Thoracic aorta (tissue), 2 donors: ENCODE data around the gene GORASP2. TPM values are rescaled to one million over a fixed set of nuclear protein-coding genes. Genes with fewer than 3 reads are reported as not detected.

ENCODE experiments used
- ATAC-seq: fragments of 150-250 bp; one replicate; pipeline ENCODE4 v1.8.0; 2017; ENCODE audit warnings: low read depth; ENCODE audit not compliant: insufficient number of reproducible peaks, low FRiP score
- DNase-seq: peaks from one replicate; pipeline ENCODE4 v3.0.0-alpha.2; 2020; ENCODE audit warnings: low spot score
- H3K27ac ChIP-seq, 2 donors: fragments of 200-600 bp; sonication (generic); 1 replicate in 1 of 2; 2 replicates in 1 of 2; pipeline ENCODE4 v1.5.1; 2016; ENCODE audit warnings: mild to moderate bottlenecking in 2 of 2, moderate library complexity in 2 of 2
- H3K27me3 ChIP-seq: fragments of 200-600 bp; sonication (generic); replicated peaks from 2 replicates; pipeline ENCODE4 v1.6.0; 2016; ENCODE audit warnings: mild to moderate bottlenecking; ENCODE audit not compliant: insufficient read depth
- H3K36me3 ChIP-seq: fragments of 200-600 bp; sonication (generic); one replicate; pipeline ENCODE4 v1.5.1; 2016
- H3K4me1 ChIP-seq, 2 donors: fragments of 200-600 bp; sonication (generic); 1 replicate in 1 of 2; 2 replicates in 1 of 2; pipeline versions ENCODE4 v1.5.1 to v1.6.0; 2016; ENCODE audit warnings: low read depth in 2 of 2, mild to moderate bottlenecking in 1 of 2; ENCODE audit not compliant: control insufficient read depth in 1 of 2
- H3K4me3 ChIP-seq: fragments of 200-600 bp; sonication (generic); 2 replicates; pipeline ENCODE4 v1.5.1; 2016; ENCODE audit warnings: mild to moderate bottlenecking
- H3K9me3 ChIP-seq: fragments of 200-600 bp; sonication (generic); 2 replicates; pipeline ENCODE4 v1.5.1; 2016
- CTCF ChIP-seq: fragments of 200-600 bp; sonication (generic); IDR thresholded peaks from one replicate; pipeline ENCODE4 v1.5.1; 2019; ENCODE audit warnings: antibody characterized with exemption
- total RNA-seq, 2 donors: library from RNA; depleted of rRNA; stranded (reverse); fragments of >200 nt; gene quantifications; one replicate each; pipeline versions ENCODE4 v1.1.0 to v1.2.3, GENCODE V29; 2016

GORASP2 gene
- total RNA-seq, 2 donors from 2014 or later: 46.3 to 50.9 TPM

DNA sequence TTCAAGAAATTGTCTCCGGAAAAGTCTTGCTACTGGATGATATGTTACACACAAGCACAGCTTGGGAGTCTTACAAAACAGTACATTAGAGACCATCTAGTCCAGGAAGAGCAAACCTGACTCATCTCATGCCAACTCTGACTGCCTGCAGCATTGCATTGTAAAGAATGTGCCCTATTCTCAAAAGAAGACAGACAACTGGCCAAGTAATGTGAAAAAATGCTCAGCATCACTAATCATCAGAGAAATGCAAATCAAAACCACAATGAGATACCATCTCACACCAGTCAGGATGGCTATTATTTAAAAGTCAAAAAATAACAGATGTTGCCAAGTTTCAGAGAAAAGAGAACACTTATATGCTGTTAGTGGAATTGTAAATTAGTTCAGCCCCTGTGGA, 42.7 kb upstream of the GORASP2 start:
- Histone ChIP-seq H3K4me1 (no peaks in the 10 kb centered on the region), H3K9me3 (no peaks in the 10 kb centered on the region), H3K36me3 (no peaks in the 10 kb centered on the region), H3K27me3 (no peaks in the 10 kb centered on the region), H3K27ac (no peak overlapping the region), H3K4me3 (no peak overlapping the region)
- no peak for ATAC-seq
- TF ChIP-seq CTCF: no peak
- no peak for DNase-seq

DNA sequence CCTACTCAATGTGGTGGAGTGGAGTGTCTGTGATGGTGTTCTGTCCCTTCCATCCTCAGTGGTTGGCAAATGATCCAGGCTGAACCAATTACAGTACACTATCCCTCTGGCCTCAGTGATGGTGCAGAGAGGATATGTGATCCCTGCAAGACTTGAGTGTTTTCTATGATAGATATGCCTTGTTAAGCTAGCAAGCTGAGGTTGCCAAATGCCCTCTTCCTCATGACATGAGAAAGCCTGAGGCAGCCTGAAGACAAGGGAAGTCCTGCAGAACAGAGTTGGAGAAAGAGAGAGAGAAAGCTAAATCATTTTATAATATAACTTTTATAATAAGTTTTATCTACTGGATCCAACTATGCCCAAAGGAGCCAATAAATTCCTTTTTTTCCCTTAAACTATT, 41.6 kb upstream of the GORASP2 start:
- H3K4me1 ChIP-seq: no peaks in the 10 kb centered on the region
- H3K9me3 ChIP-seq: no peaks in the 10 kb centered on the region
- H3K36me3 ChIP-seq: no peaks in the 10 kb centered on the region
- DNase-seq (no peak), ATAC-seq (no peak)
- H3K4me3 ChIP-seq: no peak overlapping the region
- no peaks in the 10 kb centered on the region for H3K27me3 ChIP-seq
- no peak for TF ChIP-seq CTCF
- no peak overlapping the region for H3K27ac ChIP-seq

DNA sequence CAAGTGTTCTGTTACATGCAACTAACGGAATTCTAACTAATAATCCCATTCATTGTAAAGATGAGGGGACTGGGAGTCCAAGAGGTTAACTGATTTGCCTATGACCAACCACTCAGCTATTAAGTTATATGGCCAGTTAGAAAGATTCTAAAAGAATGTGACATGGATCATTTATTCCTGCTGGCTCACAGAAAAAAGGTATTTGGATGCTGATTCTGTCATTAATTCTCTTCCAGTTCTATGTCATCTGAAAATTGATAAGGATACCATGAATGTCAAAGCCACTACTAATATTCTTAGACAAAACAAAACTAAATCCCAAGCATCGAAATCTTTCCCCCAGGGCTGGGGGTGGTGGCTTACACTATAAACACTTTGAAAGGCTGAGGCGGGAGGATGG, 41.2 kb upstream of the GORASP2 start:
- no peaks in the 10 kb centered on the region for H3K9me3 ChIP-seq

GRCh38 chr2:170891893-170892292, 37.2 kb upstream of the GORASP2 start:
- TF ChIP-seq CTCF: no peak
- Histone ChIP-seq H3K27ac (no peak overlapping the region), H3K4me1 (no peaks in the 10 kb centered on the region), H3K27me3 (no peaks in the 10 kb centered on the region), H3K9me3 (no peaks in the 10 kb centered on the region), H3K36me3 (no peaks in the 10 kb centered on the region), H3K4me3 (no peak overlapping the region)
- no peak for ATAC-seq
- no peak for DNase-seq

More for the DNA sequence above, 41.2 kb upstream of the GORASP2 start:
- no peaks in the 10 kb centered on the region for H3K27me3 ChIP-seq
- H3K4me1 ChIP-seq: no peaks in the 10 kb centered on the region
- H3K4me3 ChIP-seq: no peak overlapping the region
- no peak for TF ChIP-seq CTCF
- H3K27ac ChIP-seq: no peak overlapping the region
- H3K36me3 ChIP-seq: no peaks in the 10 kb centered on the region
- DNase-seq (no peak), ATAC-seq (no peak)

DNA sequence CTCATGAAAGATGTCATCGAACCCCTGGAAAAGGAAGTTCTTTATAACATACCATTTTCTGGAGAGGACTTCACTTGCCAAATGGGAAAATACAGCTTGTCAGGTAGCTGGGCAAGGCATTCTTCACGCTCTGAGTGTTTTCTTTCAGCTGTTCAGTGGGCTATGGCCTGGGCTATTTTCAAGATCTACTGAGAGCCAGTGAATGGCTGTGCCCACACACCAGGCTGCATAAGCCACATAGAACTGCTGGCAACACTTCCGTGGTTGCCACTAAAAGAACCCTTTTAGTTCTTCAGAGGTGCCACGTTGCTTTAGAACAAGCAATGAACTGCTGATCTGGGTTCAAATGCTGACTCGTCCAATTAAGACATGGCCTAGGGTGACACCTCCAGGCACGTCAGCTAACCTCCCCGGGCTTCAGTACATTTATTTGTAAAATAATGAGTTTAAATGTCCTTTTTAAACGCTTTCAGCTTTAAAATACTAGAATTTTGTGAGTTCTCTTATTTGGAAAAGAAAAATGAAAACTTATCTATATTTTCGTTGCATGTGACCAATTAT, 36.6 kb upstream of the GORASP2 start:
- DNase-seq (no peak), ATAC-seq (no peak)
- Histone ChIP-seq H3K4me1 (no peaks in the 10 kb centered on the region), H3K27ac (no peak overlapping the region), H3K36me3 (no peaks in the 10 kb centered on the region), H3K27me3 (no peaks in the 10 kb centered on the region), H3K9me3 (no peaks in the 10 kb centered on the region), H3K4me3 (no peak overlapping the region)
- no peak for TF ChIP-seq CTCF
